ENCODE measurements around the gene FGF2.

The FGF2 gene

GRCh38 chr4:122826079-122826527 is 528 bp upstream of the FGF2 start:
- no peak for TF ChIP-seq CTCF (IDR thresholded peaks at IDR 0.05; ENCODE audit: low read depth, low read length, missing control alignments)
- H3K4me3 ChIP-seq (ENCODE audit: low read depth, low read length), result no peak overlapping the region; the same call in 1 of the 2 replicates
- DNase-seq (ENCODE audit: low read depth), result no peak

DNA sequence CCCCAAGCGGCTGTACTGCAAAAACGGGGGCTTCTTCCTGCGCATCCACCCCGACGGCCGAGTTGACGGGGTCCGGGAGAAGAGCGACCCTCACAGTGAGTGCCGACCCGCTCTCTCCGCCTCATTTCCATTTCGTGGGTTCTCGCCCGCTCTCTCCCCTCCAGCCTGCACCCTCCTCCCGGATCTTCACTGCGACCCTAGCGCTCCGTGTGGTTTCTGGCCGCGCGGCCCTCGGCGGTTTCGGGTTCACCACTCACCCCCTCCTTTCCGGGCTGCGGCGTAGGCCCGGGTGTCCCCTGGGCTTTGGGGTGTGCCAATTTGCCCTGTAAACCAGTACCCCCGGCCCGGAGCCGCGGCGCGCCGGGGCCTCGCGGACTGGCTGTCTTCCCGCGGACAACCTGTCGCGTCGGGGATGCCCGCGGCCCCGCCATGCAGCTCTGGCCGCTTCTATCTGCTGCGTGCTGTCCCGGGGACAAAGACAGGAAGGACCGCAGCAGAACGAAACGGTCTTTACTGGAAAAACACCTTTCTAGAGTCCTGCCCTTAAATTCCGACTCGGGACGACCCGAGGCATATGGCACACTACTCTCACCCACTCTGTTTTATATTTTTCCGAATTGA is 737 bp downstream of the FGF2 start:
- peak overlapping the region; percentile 83 for H3K4me3 ChIP-seq (ENCODE audit: low read depth, low read length)
- DNase-seq (ENCODE audit: low read depth), result no peak
- TF ChIP-seq CTCF (IDR thresholded peaks at IDR 0.05; ENCODE audit: low read depth, low read length, missing control alignments), result peak; percentile 17

DNA sequence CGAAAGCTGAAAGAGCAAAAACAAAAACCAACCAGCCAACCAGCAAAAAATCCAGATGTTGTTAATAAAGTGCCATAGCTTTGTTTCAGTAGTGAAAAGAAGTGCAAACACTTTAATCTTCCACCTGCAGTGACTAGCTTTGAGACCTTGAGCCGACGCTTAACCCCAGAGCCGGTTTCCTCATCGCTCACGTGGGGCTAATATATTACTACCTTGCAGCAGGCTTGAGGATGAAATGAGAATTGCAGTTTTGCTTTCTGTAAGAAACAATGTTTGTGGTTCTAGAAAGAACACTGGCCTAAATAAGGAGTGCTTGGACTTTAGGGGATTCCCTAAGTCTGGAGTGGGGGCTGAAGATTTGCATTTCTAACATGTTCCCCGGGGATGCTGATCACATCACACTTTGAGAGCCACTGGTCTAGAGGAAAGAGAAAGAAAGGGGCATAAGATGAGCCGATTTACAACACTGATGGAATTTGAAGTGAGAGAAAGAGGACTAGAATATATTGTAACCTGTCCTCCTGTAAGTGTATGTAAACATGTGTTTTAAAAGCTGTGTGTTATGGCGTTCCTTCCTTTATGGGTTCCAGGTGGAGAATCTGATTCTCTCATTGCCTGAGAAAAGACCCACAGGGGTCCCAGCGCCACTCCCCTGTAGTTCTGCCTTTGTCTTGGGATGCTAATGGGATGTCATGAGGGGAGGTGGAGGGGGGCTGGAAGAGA is 1.4 kb downstream of the FGF2 start:
- peak; percentile 31 for TF ChIP-seq CTCF (IDR thresholded peaks at IDR 0.05; ENCODE audit: low read depth, low read length, missing control alignments)
- H3K4me3 ChIP-seq (ENCODE audit: low read depth, low read length), result peak overlapping the region; percentile 83
- DNase-seq (ENCODE audit: low read depth), result peak; percentile 85

DNA sequence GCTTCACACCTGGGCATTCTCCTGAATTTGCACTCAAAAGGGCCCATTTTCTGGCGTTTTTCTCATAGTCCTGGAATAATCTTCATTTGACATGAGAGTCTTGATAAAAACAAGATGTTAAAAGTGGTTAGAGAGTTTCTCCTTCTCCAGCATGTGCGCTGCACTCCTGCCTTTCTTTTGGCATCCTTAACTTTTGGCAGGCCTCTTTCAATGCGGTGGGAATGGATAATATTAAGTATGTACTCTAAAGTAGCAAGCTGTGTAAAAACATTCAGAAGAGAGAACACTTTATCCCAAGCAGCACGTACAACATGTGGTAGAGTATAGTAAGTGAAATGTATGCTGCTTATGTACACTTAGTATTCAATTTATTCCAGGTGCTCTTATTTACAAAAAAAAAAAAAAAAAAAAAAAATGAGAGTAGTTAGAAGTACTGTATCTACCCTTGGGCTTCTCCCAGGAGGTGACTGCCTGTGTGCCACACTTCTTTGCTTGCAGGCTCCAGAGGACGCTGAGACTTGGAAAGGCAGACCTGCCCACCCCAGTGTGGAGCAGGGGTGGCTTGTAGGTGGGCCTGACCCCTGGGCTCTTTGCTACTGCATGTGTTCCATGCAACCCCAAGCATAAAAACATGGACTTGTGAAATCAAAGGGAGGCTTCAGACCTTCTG is 3.9 kb downstream of the FGF2 start:
- no peak for TF ChIP-seq CTCF (IDR thresholded peaks at IDR 0.05; ENCODE audit: low read depth, low read length, missing control alignments)
- H3K4me3 ChIP-seq (ENCODE audit: low read depth, low read length), result no peak overlapping the region
- DNase-seq (ENCODE audit: low read depth), result no peak

DNA sequence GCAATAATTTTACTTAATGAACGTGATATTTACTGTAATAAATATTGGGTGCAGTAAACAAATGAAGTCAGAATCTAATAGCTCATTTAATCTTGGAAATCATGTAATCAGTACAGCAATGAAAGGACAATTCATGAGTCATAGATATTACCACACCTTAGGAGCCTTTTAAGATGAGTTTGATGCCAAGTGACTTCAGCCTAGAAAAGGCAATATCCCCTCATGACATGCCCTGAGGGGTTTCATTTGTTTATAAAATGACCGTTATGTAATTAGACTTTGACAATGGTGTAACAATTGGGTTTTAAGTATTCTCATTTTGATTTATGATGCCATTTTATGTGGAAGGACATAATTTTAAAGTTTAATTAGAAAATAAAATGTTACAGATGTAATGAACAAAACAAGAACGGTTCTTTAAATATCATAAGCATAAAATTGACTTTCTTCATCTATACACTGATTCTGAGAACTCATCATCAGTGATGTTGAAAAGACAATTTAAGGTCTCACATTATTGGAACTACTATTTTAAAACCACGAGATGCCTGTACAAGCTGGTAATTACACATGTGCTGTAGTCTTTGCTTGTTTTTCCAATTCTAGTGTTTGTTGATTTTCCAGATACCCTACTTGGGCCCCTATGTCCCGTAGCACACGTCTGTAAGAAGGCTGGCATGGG is 5.0 kb downstream of the FGF2 start:
- DNase-seq (ENCODE audit: low read depth), result no peak
- no peak for TF ChIP-seq CTCF (IDR thresholded peaks at IDR 0.05; ENCODE audit: low read depth, low read length, missing control alignments)
- no peak overlapping the region for H3K4me3 ChIP-seq (ENCODE audit: low read depth, low read length)

- no peak for TF ChIP-seq CTCF (IDR thresholded peaks at IDR 0.05; ENCODE audit: low read depth, low read length, missing control alignments)
Measured at GRCh38 chr4:122832732-122833131, 6.1 kb downstream of the FGF2 start.

More at GRCh38 chr4:122832732-122833131, 6.1 kb downstream of the FGF2 start:
- no peak for DNase-seq (ENCODE audit: low read depth)
- H3K4me3 ChIP-seq (ENCODE audit: low read depth, low read length), result no peak overlapping the region

All from GM12864 (cell line).